ENCODE data around the gene GLI2.

The GLI2 gene

DNA sequence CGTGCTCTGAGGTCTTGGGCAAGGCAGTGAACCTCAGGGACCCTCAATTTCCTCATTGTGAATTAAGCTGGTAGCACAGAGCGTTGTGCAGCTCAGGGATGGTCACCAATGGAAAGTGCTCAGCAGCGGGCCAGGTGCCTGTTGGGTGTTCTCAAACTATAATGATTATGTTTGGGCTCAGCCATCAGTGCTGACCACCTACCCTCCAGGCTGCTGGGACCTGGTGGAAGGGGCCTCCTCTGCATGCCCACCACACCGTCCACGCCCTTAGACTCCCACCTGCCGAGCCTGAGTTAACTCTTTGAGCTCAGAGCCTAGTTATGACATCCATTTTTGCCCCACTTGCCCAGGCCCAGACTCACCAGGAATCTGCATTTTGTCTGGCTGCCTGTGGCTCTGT, 35.0 kb downstream of the GLI2 start:
- DNase-seq (ENCODE audit: low read depth): no peak

- DNase-seq (ENCODE audit: low read depth): no peak
These were observed 35.6 kb downstream of the GLI2 start for GRCh38 chr2:120771111-120771780.

DNA sequence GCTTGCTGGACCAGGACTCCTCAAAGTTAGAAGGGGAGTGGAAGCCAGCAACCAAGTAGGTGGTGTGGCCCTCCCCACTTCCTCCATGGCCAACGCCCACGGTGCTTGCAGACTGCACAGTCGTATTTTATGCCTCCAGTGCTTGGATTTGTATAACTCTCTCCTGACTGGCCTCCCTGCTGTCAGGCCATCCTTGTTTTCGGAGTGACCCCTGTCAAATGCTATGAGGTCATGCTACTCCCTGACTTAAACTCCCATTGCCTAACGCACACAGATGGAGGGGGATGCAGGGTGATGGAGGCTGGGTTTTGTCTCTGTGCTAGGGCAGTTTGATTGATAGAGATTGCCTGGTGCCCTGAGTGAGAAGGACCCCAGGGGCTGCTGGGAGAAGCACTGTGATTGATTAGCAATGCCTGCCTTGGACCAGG, 36.1 kb downstream of the GLI2 start:
- no peak for DNase-seq (ENCODE audit: low read depth)

GRCh38 chr2:120772261-120772660, 36.6 kb downstream of the GLI2 start:
- no peak for DNase-seq (ENCODE audit: low read depth)

DNA sequence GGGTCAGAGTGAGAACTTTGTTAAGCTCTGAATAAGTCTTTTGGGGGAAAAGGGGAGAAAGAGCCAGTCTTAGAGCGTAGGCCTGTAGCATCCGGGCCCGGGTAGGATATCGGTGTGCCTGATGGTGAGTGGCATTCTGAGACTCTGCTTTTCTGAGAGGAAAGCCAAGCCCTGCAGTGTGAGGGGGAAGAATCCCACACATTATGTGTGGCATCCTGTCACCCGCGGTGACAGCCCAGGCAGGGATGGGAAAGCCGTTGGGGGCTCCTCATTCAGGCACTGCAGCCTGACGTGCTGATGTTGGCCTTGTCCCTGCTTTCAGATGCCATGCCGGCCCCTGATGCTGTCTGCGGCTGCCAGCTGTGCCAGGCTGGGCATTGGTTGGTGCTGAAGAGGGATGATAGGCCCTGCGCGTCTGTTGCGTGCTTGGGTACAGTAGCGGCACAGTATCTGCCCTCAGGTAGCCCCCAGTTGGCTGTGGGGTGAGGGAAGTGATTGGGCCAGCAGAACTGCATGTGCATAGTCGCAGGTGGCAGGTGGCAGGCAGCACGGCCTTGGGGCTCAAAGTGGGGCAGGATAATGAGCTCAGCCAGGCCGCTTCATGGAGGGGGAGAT, 37.6 kb downstream of the GLI2 start:
- no peak for DNase-seq (ENCODE audit: low read depth)

- DNase-seq (ENCODE audit: low read depth): no peak
These were observed 39.0 kb downstream of the GLI2 start for GRCh38 chr2:120774557-120775160.

GRCh38 chr2:120775194-120775593, 39.5 kb downstream of the GLI2 start:
- no peak for DNase-seq (ENCODE audit: low read depth)

DNA sequence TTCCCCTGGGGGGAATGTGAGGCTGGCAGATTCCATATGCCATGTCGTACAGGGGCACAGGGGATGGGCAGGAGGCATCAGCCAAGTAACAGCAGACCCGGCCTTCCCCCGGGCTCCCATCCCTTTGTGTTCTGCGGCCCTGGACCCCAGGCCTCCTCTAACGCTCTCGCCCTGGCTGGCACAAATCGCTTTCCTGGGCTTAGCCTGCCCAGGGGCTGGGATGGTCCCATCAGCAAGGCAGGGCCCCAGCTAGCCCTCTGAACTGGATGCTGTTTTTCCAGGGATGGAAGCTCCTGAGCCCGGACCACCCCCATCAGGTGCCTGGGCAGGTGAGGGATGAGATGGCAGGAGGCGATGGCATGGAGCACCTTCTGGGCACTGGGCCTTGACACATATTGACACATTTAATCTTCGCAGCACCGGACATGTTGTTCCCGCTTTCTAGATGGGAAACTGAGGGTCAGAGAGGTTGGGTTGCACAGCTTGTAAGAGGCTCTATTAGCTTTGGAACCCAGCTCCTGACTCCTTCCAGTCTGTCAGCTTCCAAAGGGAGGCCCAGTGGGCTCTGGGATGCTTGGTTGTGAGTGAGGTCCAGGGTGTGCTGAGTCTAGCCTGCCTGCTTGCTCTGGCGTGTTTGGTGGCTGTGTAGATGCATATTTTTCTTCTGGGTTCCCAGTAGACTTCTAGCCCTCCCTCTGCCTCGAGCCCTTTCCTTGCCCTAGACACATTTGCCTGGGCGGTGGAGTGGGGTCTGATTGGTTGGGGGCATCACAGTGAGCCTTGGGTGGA, 40.3 kb downstream of the GLI2 start:
- no peak for DNase-seq (ENCODE audit: low read depth)

DNA sequence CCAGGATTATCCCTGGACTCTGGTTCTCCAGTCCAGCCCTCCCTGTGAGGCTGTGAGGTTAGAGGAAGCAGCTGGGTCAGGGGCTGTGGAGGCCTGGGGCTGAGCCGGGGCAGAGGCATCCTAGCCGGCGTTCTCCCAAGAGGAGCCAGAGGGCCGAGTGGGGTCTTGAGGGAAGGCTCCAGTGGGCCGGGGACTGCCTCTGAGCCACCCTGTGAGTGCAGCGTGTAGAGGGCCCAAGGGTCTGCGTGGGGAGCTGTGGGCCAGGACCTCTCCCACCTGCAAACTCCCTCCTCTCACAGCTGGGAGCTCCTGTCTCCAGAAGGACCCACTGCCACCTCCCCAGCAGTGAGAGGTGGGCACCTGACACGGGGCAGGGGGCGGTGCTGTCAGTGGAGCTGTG, 41.0 kb downstream of the GLI2 start:
- DNase-seq (ENCODE audit: low read depth): no peak

DNA sequence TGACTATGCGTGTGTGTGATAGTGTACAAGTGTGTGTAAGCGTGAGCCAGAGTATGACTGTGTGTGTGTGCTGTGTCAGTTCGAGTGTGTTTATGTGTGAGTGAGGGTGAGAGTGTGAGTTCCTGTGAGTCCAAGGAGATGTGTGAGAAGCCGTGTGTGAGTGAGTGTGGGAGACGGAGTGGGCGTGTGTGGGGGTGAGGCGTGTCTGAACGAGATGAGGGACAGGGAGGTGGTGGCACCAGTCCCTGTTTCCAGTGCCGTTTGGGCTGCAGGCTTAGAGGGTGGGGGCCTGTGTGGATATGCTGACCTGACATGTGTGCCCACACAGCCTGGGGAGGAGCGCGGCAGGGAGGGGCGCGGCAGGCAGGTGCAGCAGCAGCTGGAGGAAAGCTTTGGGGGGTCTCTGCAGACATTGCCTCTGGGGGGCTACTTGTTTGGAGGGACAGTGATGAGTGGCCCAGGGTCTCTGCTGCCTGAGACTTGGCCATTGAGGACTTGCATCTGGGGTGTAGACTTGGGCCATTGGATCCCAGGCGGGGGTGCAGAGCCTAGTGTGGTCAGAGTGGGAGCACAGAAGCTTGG, 41.6 kb downstream of the GLI2 start:
- no peak for DNase-seq (ENCODE audit: low read depth)

- DNase-seq (ENCODE audit: low read depth): no peak
These were observed 42.1 kb downstream of the GLI2 start for GRCh38 chr2:120777787-120778186.

DNA sequence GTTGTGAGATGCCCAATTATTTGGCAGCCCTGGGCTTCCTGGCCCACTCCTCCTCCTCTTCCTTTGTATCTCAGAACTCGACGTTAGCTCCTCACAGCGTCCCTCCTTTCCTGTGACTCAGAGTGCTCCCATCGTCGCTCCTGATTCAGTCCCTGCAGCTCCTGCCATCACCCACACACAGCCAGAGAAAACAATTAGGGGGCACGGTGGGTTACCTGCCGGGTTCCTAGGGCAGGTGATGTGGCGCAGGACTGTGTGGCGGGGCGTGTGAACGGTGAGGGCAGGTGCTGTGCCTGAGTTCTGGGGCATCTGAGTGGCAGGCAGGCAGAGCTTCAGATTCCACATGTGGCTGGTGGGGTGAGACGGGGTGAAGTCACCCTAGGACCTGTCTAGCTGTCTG, 42.6 kb downstream of the GLI2 start:
- no peak for DNase-seq (ENCODE audit: low read depth)

DNA sequence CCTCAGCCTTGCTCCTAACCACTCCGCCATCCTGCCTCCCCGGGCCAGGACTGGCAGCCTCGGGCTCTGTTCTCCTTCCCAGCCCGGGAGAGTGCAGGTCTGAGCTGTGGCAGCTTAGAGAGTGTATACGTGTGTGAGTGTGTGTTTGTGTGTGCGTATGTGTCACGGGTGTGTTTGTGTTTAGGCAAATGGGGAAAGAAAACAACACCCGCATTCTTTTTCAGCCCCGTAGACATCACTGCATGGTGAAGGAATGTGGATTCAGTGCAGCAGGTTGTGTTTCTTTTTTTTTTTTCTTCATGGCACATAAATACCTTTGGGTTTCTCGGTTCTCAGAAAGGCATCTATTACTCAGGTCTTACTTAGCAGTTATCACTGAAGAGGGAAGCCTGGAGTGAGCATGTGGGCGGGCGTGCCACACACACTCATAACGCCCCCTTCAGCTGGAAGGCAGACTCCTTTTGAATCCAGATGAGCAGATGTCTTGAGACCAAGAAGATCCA, 44.2 kb downstream of the GLI2 start:
- DNase-seq (ENCODE audit: low read depth): no peak

DNA sequence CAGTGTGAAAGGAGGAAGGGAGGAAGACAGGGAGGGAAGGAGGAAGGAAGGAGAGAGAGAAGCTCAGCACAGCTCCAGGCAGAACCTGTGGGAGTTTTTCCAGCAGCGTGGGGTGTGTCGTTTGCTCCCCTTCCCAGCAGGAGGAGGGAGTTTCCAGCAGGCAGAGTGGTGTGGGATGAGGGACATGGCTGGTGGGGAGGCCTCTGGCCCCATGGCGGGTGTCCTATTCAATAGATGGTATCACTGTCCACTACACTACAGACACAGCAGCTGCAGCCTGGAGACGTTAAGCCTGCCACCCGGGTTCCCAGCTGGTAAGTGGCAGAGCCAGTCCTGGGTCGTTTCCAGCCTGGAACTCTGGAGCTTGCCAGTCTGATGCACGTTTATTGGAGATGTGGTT, 44.7 kb downstream of the GLI2 start:
- no peak for DNase-seq (ENCODE audit: low read depth)

GRCh38 chr2:120783371-120783791, 47.7 kb downstream of the GLI2 start:
- no peak for DNase-seq (ENCODE audit: low read depth)

DNA sequence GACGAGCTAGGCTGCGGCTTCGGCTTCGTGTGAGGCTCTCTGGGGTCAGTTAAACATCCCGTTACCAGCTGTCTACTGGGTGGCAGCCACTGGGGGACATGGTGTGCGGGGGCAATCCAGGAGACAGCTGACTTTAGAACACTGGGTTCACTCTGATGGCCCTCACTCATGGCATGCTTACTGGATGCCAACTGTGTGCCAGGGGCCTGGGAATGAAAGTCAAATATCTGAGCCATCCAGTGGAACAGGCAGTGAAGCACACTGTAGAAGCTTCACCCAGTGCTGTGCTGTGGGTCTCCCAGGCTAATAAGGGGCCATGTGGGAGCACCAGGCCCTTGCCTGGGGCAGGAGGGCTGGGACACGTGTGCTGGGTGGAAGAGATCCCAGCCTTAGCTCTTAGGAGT, 48.3 kb downstream of the GLI2 start:
- no peak for DNase-seq (ENCODE audit: low read depth)
